GM18526 (cell line): ENCODE results near the gene DCC.

Experiments
- POLR2A ChIP-seq: IDR thresholded peaks from 3 replicates; pipeline ENCODE4 v1.6.1; 2011; ENCODE audit not compliant: insufficient read length; ENCODE audit errors: extremely low read depth

DCC gene

DNA sequence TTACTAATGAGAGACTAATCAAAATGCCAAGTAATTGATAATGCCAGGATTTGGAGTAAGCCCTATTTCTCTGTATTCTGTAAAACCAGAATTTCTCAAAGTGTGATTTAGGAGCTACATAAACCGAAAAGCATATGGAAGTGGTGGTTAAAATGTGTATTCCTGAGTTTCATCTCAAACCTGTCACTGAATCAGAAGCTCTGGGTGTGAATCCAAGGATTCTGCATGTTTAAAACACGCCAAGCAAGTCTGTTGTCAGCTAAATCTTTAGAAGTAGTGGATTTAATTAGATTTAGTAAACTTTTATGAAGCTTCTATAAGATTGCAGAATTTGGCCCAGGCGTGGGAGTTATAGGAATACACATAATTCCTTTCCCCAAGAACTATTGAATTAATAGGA is 700.3 kb downstream of the DCC start:
- TF ChIP-seq POLR2A = no peak

DNA sequence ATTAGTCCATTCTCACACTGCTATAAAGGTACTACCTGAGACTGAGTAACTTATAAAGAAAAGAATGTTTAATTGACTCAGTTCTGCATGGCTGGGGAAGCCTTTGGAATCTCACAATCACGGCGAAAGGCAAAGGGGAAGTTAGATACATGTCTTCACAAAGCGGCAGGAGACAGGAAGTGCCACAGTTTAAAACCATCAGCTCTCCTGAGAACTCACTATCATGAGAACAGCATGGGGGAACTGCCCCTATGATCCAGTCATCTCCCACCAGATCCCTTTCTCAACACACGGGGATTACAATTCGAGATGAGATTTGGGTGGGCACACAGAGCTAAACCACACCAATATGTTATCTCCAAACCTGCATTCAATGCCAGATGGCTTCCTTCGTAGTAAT is 716.1 kb downstream of the DCC start:
- TF ChIP-seq POLR2A = no peak

- no peak for TF ChIP-seq POLR2A
Observed at GRCh38 chr18:53070788-53071187, 730.8 kb downstream of the DCC start.

DNA sequence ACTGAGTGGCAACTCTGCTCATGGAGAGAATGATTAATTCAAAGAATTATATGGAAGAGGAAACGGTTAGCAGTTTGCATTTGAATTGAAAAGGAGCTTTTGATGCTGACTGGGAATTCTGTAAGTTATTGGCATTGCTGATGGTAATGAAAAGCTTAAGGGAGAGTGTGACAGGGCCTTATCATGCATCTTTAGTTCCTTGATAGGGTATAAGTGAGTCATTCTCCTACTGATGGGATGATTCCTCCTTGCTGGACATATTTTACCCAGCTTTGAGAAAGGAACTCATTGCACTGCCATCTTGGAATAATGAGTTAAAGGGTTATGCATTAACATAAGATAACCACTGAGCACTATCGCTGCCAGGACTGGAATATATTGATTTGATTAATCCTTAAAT is 740.7 kb downstream of the DCC start:
- TF ChIP-seq POLR2A = no peak

DNA sequence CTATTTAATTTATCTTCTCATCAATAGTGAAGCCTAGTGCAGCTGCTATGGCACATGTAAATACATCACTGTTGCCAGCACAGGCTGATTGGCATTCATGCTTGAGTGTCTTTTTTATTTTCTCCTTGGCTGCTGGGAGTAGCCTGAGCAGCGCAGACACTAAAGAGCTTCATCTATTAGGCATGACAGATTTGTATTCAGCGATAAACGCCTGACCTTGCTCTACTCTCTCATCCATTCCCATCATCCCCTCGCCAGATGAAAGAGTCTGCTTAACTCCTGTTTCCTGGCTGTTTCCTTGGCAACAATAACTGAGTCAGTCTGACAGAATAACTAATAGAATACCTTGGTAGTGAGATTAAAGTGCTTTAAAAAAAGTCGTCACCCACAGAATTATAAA is 753.6 kb downstream of the DCC start:
- no peak for TF ChIP-seq POLR2A

GRCh38 chr18:53101536-53102105 is 761.6 kb downstream of the DCC start:
- TF ChIP-seq POLR2A = no peak

- no peak for TF ChIP-seq POLR2A
Observed at GRCh38 chr18:53114441-53114840, 774.4 kb downstream of the DCC start.

DNA sequence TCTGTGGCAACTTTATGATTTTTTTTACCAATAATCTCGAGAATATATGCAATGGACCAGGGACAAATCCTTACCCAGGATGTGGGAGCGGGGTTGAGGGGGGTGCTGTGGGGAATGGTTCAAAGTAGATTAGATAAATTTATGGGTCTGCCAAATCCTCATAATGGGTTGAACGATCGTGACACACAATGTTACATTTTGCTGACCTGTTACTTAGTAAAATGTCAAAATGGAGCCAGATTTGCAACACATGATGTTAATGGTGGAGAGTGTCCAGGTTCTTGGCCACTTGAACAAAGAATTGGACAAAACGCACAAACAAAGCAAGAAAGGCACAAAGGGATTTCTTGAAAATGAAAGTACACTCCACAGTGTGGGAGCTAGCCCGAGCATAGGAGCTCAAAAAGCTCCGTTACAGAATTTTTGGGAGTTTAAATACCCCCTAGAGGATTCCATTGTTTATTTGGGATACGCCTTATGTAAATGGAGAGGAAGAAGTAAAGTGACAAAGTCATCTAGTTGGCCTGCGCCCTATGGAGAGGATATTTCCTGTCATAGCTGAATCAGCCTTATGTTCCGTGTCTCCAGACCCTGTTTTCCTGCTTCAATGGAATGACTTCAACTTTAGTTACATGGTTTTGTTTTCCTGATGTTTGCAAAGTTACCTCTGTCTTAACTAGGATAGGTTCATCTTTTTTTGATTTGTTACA is 776.0 kb downstream of the DCC start:
- TF ChIP-seq POLR2A = no peak

DNA sequence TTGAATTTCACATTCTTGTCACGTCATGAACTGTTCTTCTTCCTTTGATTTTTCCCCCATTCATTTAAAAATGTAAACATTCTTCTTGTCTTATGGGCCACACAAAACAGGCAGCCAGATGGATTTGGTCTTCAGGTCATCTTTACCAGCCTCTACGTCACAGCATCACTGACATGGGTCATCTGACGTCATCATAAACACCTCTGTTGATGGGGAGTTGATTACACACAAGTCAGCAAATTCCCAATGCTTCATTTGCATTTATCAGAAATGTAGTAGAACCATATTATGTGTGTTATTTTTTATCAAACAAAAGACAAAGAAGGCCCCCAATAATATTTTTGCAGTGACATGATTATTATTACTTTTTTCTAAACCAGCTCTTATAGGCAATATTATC is 777.9 kb downstream of the DCC start:
- TF ChIP-seq POLR2A = no peak

GRCh38 chr18:53126210-53126609 is 786.2 kb downstream of the DCC start:
- no peak for TF ChIP-seq POLR2A

DNA sequence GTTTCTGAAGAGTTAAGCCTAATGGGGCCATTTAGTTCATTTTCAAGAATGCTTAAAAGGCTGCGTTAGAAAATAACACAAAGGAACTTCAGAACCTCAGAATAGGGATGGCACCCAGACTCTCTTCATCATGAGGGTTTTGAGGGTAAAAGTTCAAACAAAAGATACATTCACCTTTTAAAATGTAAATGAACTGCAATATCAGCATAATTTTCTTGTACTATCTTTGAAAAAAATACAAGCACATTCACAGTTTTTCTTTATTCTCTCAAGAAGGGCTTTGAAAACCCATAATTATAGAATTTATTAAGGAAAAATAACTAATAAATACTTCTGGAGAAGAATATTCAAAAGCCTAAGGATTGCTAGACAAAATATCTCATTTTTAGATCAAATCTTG is 791.0 kb downstream of the DCC start:
- TF ChIP-seq POLR2A = no peak

DNA sequence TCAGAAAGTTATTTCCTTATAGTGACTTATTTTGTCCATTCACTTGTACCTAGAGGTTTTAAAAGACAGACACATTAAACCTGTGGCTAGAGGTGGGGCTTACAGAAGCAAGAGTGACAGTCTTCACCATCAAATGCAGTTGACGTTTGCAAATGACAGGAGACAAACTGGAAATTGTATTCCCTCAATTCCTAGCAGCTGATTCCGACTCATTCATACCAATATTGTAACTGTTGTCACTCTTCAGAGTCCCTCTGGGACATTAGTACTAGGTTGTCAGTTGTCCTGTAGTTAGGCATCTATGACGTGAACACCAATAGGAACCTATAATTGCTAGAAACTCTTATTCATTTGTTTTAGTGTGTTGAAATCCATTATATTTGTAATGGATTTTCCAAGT is 794.7 kb downstream of the DCC start:
- no peak for TF ChIP-seq POLR2A

GRCh38 chr18:53135654-53136053 is 795.7 kb downstream of the DCC start:
- TF ChIP-seq POLR2A = no peak

DNA sequence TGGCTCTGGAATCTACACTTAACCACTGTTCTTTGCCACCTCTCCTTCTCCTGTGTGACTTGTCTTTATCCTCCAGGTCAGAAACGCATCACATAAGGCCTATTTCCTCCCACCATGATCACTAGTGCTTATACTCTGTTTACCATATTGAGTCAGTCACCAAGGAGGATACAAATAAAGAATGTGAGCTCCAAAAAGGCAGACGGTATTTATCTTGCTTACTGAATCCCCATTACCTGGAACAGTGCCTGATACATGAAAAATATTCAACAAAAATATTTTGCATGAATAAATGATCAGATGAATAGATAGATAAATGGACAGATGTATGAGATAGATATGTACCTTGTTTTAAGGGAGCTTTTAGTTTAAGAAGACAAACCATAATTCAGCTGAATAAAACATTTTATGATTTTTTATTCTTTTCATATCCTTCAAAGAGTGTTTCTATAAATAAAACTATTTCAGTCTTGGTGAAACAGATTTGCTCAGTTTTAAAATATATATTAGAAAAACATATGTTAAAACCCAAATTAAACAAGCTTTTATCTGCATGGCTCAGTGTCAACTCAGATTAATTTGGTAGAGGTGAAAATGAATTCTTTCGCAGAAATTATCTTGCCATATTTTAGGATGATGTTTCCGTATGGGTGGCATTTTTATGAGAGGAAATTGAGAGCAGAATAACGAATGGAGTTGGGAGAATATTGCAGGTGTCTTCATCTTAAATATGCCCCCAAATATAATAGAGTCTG is 799.9 kb downstream of the DCC start:
- no peak for TF ChIP-seq POLR2A

DNA sequence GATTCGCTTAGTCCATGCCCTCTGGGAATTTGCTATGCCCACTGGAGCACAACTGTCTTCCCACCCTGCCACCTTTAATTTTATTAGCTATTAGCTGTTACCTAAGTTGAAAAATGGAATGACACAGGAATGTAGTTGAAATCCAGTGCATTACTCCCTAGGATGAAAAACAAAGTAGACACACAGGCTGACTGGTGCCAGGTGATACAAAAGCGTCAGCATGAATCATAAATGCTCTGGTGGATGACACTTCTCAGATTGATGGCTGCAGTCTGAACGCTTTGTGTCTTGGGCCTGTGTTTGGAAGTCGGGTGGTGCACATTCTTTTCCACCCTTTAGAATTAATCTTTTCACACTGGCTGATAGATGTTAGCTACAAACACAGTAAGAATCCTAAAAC is 802.0 kb downstream of the DCC start:
- no peak for TF ChIP-seq POLR2A

DNA sequence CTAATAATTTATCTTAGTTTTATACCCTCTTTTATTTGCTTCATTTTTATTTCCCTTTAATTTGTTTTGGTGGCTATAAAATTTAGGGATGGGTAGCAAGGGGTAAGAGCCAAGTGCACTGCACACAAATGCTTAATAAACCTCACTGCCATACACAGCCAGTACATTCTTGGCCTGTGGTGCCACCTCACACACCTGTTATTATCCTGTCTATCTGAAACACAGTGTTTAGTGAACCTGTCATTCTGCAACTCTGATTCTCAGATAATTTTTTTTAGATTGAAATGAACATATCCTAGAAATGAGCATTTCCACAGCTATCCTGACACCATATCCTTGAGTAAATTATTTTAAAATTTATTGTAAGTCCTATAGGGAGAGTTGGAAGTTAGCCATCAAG is 807.5 kb downstream of the DCC start:
- no peak for TF ChIP-seq POLR2A
